Left ventricle myocardium inferior (tissue), 1 donor: ENCODE measurements around the gene FSIP1. TPM values are rescaled to one million over a fixed set of nuclear protein-coding genes. Genes with fewer than 3 reads are reported as not detected.

Source experiments
- DNase-seq: peaks from one replicate; pipeline ENCODE4 v3.0.0-alpha.2; 2020
- H3K27ac ChIP-seq: fragments of 200-600 bp; replicated peaks from 2 replicates; pipeline ENCODE4 v1.8.0; 2021
- H3K27me3 ChIP-seq: fragments of 200-600 bp; 2 replicates; pipeline ENCODE4 v1.8.0; 2021; ENCODE audit warnings: low read depth
- H3K36me3 ChIP-seq: fragments of 200-600 bp; 2 replicates; pipeline ENCODE4 v1.8.0; 2021
- H3K4me1 ChIP-seq: fragments of 200-600 bp; 2 replicates; pipeline ENCODE4 v1.8.0; 2021
- H3K4me3 ChIP-seq: fragments of 200-600 bp; 2 replicates; pipeline ENCODE4 v1.8.0; 2021; ENCODE audit warnings: mild to moderate bottlenecking, moderate library complexity
- H3K9me3 ChIP-seq: fragments of 200-600 bp; replicated peaks from 2 replicates; pipeline ENCODE4 v1.8.0; 2021
- CTCF ChIP-seq: fragments of 200-600 bp; IDR thresholded peaks from 2 replicates; pipeline ENCODE4 v1.8.0; 2021; ENCODE audit warnings: antibody characterized with exemption, mild to moderate bottlenecking, borderline replicate concordance
- intact Hi-C: fragments of 100-400 bp; cut with micrococcal nuclease; formaldehyde crosslinking; loops from one replicate; pipeline ENCODE4 v1.11.0; 2022
- total RNA-seq: library from RNA; stranded (reverse); fragmentation: NEBNext Ultra II Directional; extraction: Animal tissue kit (Norgen Biotek cat#: 25700); gene quantifications from one replicate; pipeline ENCODE4 v1.2.1, GENCODE V29; 2021
- donor health status: DM: no; HTN: yes; CAD: no; lungs with severe emphysema.

FSIP1 gene
- total RNA-seq, 1 donor from 2014 or later = 1.2 TPM

- intact Hi-C loops = loop anchor here (10.0 kb wide), 1 partner anchor 762 kb away; no protein-coding TSS in a partner anchor
Observed at GRCh38 chr15:39587096-39587721, 195.4 kb downstream of the FSIP1 start.

GRCh38 chr15:39586387-39587095 is 196.1 kb downstream of the FSIP1 start:
- intact Hi-C loops = loop anchor here (10.0 kb wide), 1 partner anchor 762 kb away; no protein-coding TSS in a partner anchor
- Histone ChIP-seq H3K36me3 (peaks cover 84% of the 10 kb centered on the region), H3K27me3 (no peaks in the 10 kb centered on the region), H3K4me3 (no peak overlapping the region), H3K9me3 (no peaks in the 10 kb centered on the region), H3K4me1 (peaks cover 59% of the 10 kb centered on the region), H3K27ac (peak overlapping the region; percentile 40)
- no peak for TF ChIP-seq CTCF
- DNase-seq = no peak

More at GRCh38 chr15:39587096-39587721, 195.4 kb downstream of the FSIP1 start:
- H3K27ac ChIP-seq = peak overlapping the region; percentile 40
- peaks cover 52% of the 10 kb centered on the region for H3K4me1 ChIP-seq
- H3K9me3 ChIP-seq = no peaks in the 10 kb centered on the region
- H3K4me3 ChIP-seq = no peak overlapping the region
- no peak for DNase-seq
- H3K27me3 ChIP-seq = no peaks in the 10 kb centered on the region
- peaks cover 91% of the 10 kb centered on the region for H3K36me3 ChIP-seq
- TF ChIP-seq CTCF = no peak

- no peak for TF ChIP-seq CTCF
- intact Hi-C loops = loop anchor here (10.0 kb wide), 1 partner anchor 761 kb away; no protein-coding TSS in a partner anchor
- Histone ChIP-seq H3K36me3 (peaks cover 78% of the 10 kb centered on the region), H3K27me3 (no peaks in the 10 kb centered on the region), H3K4me3 (no peak overlapping the region), H3K27ac (peak overlapping the region; percentile 40), H3K9me3 (no peaks in the 10 kb centered on the region), H3K4me1 (peaks cover 66% of the 10 kb centered on the region)
- DNase-seq = no peak
Observed at GRCh38 chr15:39585871-39586301, 196.8 kb downstream of the FSIP1 start.

GRCh38 chr15:39585389-39585841 is 197.2 kb downstream of the FSIP1 start:
- no peak for DNase-seq
- H3K27me3 ChIP-seq = peaks cover 4% of the 10 kb centered on the region
- TF ChIP-seq CTCF = no peak
- H3K4me1 ChIP-seq = peaks cover 70% of the 10 kb centered on the region
- H3K9me3 ChIP-seq = no peaks in the 10 kb centered on the region
- intact Hi-C loops = loop anchor here (10.0 kb wide), 1 partner anchor 761 kb away; no protein-coding TSS in a partner anchor
- no peak overlapping the region for H3K4me3 ChIP-seq
- H3K36me3 ChIP-seq = peaks cover 73% of the 10 kb centered on the region
- peak overlapping the region; percentile 40 for H3K27ac ChIP-seq

- no peak overlapping the region for H3K27ac ChIP-seq
- peaks cover 4% of the 10 kb centered on the region for H3K27me3 ChIP-seq
- peak overlapping the region; percentile 78 for H3K4me3 ChIP-seq
- no peaks in the 10 kb centered on the region for H3K9me3 ChIP-seq
- no peak for DNase-seq
- intact Hi-C loops = loop anchor here (5.0 to 10.0 kb wide), 2 partner anchors 413 to 760 kb away; no protein-coding TSS in a partner anchor
- peaks cover 67% of the 10 kb centered on the region for H3K36me3 ChIP-seq
- H3K4me1 ChIP-seq = peaks cover 75% of the 10 kb centered on the region
- no peak for TF ChIP-seq CTCF
Observed at GRCh38 chr15:39584662-39585388, 197.8 kb downstream of the FSIP1 start.
